GM19328 (cell line): ENCODE data around the gene FN3KRP.
"Not testable (repeated sequence)": the region's sequence is repeated elsewhere in the genome, so short reads cannot be mapped to it uniquely, and the experiment has no call there.

Experiments
- ATAC-seq: cut with Tn5 transposase; IDR thresholded peaks from one replicate; pipeline ENCODE4 v1.9.1; 2021; ENCODE audit warnings: mild to moderate bottlenecking, moderate library complexity; ENCODE audit not compliant: unreplicated experiment

The FN3KRP gene

GRCh38 chr17:82737967-82738877, 21.7 kb downstream of the FN3KRP start:
- ATAC-seq: no peak

GRCh38 chr17:82740906-82741759, 24.6 kb downstream of the FN3KRP start:
- ATAC-seq: no peak

GRCh38 chr17:82743344-82744219, 27.1 kb downstream of the FN3KRP start:
- no peak for ATAC-seq

- ATAC-seq: not testable (repeated sequence)
Measured at GRCh38 chr17:82744736-82745135, 28.2 kb downstream of the FN3KRP start.

- ATAC-seq: no peak
Measured at GRCh38 chr17:82745524-82745923, 29.0 kb downstream of the FN3KRP start.

GRCh38 chr17:82748756-82749155, 32.2 kb downstream of the FN3KRP start:
- no peak for ATAC-seq

- no peak for ATAC-seq
Measured at GRCh38 chr17:82750241-82750908, 33.9 kb downstream of the FN3KRP start.

- ATAC-seq: peak; percentile 33
Measured at GRCh38 chr17:82751171-82751570, 34.7 kb downstream of the FN3KRP start.

- ATAC-seq: peak; percentile 64
Measured at GRCh38 chr17:82751571-82752370, 35.3 kb downstream of the FN3KRP start, which contains the start of gene TBCD. Gene TBCD (plus strand): TSS chr17:82752065. CDS start chr17:82752194, 129 bp downstream.

- ATAC-seq: no peak
Measured at GRCh38 chr17:82752371-82753200, 36.1 kb downstream of the FN3KRP start.

GRCh38 chr17:82753201-82753464, 36.6 kb downstream of the FN3KRP start:
- no peak for ATAC-seq

- no peak for ATAC-seq
Measured at GRCh38 chr17:82754297-82755208, 38.0 kb downstream of the FN3KRP start.

- no peak for ATAC-seq
Measured at GRCh38 chr17:82756166-82756565, 39.7 kb downstream of the FN3KRP start.

- no peak for ATAC-seq
Measured at GRCh38 chr17:82765371-82765770, 48.9 kb downstream of the FN3KRP start.

GRCh38 chr17:82767041-82767754, 50.7 kb downstream of the FN3KRP start:
- ATAC-seq: no peak

- ATAC-seq: no peak
Measured at GRCh38 chr17:82769041-82769440, 52.5 kb downstream of the FN3KRP start.

- no peak for ATAC-seq
Measured at GRCh38 chr17:82772026-82772425, 55.5 kb downstream of the FN3KRP start.
